GM18505 (cell line): ENCODE results near the gene DCDC1.

ENCODE experiments used
- ATAC-seq: cut with Tn5 transposase; IDR thresholded peaks from one replicate; pipeline ENCODE4 v1.9.1; 2021; ENCODE audit not compliant: unreplicated experiment
- POLR2A ChIP-seq: IDR thresholded peaks from 4 replicates; pipeline ENCODE4 v1.6.1; 2011; ENCODE audit warnings: borderline replicate concordance; ENCODE audit not compliant: insufficient read depth, insufficient read length; ENCODE audit errors: extremely low read depth

The DCDC1 gene

DNA sequence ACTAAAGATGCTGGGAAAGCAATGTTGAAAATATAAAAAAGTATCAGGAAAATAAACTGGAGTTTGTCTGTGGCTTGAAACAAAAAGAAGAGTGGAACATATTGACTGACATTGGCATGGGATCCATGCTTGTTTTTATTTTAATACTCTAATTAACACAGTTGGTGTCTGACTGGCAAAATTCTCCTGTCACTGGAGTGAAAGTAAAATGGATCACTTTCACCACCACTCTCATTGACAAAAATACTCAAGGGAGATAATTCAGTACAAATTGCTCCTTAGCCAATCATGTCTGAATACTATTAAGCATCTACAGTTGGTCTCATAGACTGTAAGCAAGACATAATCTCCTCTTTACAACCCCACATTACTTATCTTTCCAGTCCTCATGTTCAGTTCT lies 101.8 kb downstream of the DCDC1 start:
- no peak for ATAC-seq
- no peak for TF ChIP-seq POLR2A

DNA sequence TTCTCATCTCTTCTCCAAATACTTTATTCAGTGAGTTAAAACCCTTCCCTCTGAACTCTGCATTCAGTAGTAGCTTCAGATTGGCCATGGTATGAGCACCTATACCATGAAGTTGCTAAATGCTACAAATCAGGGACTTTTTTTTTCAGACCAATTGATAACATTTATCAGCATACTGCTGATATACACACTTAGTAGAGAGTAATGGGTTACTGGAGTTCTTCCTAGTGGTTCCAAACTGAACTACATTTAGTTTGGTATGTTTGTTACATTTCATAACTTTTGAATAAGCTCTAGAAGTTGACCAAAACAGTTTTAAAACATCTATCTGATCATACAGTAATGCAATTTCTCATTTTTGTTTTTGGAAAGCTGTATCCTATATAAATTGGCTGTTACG lies 104.7 kb downstream of the DCDC1 start:
- no peak for ATAC-seq
- no peak for TF ChIP-seq POLR2A

DNA sequence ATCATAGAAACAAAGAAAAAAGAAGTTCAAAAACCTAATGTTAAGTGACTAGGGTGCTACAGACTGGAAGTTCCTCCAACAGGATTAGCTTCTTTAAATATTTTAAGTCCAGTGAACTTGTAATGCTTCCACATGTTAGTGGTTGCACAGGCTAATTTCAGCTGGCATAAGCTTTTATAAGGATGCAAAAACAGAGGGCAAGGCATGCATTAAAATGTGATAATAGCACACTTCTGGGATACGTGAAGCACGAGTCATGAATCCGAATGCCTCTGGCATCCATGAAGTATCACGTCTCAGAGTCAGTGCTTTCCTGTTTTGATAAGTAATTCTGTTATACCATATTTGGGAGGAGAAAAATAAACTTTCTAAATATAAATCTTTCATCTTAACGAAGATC lies 106.8 kb downstream of the DCDC1 start:
- no peak for TF ChIP-seq POLR2A
- no peak for ATAC-seq

DNA sequence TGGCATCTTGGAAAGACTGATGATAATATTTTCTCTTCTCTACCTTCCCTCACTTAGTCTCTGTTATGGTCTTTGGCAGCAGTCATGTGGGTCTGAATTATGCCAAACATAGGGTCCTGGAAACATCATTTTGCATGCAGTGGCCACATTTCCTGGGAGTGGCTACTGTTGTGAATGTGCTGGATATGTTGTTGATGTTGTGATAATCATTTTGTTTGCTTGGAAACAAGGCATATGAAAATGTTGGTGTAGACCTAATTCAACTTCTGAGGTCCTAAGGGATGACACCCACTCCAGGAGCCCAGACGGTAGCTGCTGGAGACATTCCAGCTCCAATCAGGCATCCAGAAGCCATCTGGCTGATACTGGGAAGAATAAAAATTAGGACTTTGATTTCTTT lies 109.7 kb downstream of the DCDC1 start:
- no peak for TF ChIP-seq POLR2A
- no peak for ATAC-seq

DNA sequence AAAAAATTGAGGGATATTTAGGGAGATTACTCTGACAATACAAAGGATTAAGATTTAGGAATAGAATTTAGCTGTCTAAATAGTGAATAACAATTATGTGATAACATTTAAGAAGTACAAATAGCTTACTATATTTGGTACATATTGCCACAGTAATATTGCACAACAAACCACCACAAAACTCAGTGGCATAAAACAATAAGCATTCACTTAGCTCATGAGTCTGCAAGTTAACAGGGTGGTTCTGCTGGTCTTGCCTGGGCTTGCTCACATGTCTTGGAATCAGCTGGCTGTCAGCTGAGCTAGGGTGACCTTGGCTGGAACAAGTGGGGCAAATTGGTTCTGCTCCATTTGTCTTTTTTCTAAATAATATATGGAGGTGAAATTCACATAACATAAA lies 115.1 kb downstream of the DCDC1 start:
- TF ChIP-seq POLR2A = no peak
- ATAC-seq = no peak

DNA sequence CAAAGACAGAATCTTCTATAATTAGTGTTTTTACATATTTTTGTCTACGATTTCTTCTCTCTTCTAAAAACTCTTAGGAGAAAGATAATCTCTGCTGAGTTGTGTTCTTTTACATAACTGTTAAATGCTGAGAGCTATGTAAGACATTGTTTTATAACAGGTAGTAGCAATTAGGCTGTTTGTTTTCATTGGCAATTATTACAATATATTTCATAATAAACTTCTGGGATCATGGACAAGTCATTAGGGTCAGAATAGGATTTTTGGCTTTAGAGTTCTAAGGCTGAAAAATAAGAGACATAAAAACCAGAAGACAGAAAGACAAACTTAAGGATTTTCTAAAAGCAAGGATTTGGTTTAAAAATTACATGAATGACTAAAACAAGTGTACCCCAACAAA lies 120.8 kb downstream of the DCDC1 start:
- ATAC-seq = no peak
- TF ChIP-seq POLR2A = no peak

DNA sequence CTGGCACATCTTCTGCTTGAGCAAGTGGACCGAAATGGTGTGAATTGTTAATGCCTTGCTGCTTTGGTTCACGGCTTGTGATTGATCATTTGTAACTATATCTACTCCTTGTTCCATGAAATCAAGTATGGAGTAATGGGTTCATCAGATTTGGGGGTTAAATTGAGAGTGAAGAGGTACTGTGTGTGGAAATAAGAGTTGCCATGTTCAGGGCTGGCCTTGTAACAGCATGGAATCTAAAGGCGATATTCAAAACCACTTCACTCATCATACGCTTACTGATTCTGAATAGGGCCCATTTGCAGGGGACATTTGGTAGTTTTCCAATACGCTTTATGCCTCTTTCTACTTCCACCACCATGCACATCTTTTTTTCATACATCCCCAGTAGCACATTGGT lies 122.2 kb downstream of the DCDC1 start:
- no peak for ATAC-seq
- no peak for TF ChIP-seq POLR2A

DNA sequence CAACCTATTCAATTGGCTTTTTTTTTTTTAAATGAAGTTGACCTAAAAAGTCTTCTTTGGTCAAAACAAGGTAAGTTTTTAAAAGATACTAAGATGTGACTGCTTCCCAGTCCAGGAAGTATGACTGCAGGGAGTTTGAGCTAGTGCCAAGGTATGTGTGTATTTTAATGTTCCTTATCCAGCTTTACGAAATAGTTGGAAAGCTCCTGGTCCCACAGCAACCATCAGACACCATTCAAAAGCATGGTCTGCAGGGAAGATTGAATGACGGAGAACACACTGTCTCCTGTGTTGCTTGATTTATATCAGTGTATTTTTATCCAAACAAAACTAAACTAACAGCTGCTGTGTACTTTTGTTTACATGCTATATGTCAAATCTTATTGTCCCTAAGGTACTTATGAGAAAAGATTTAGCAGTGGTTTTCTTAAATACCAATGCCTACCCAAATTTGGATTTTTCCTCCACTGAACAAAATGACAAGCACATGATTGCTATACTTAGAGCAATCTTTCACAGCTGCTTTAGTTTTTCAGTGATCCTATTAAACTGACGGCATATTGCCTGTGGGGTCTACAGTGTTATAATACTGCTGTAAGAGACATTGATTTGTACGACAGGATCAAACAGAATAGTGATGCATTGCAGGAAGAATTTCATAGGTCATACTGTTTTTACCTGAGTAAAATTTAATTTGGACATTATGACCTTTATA lies 122.9 kb downstream of the DCDC1 start:
- no peak for TF ChIP-seq POLR2A
- no peak for ATAC-seq

DNA sequence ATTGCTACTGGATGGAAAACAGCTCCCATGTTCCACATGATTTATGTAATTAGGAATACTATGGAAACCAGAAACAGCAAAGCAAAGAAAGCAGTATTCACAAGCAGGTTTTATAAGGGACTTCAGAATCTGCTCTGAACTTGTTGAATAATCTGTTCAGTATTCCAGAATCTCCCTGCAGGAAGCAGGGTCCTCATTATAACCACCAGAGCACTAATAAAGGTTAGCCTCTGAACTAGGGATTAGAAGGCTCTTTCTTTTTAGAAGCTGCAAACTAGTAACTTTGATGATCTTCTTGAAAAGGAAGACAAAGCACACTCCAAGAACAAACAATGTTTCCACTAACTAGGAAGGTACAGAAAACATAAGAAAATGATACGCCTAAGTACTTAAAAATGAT lies 125.8 kb downstream of the DCDC1 start:
- ATAC-seq = no peak
- TF ChIP-seq POLR2A = no peak

DNA sequence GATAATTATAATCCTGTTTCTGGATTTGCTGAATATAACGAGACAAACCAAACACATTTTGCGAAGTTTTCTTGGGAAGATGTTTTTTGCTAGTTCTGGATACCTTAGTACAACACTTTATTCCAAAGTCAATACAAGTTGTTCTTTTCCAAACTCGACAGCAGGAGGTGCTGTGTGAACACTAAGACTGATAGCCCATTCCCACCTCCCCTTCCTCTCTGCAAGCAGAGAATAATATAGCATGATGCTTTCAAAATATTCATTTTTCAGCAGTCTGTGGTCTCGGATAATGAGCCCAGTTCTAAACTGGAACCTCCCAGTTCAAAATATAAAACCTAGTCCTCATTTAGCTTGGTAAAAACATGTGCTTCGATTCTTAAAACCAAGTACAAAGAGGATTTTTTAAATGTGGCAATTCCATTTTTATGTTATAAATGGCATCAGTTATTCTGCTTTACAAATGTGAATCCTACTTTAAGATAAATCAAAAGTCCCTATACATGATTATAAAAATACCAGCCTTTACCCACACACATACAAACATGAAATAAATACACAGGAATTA lies 129.1 kb downstream of the DCDC1 start:
- TF ChIP-seq POLR2A = no peak
- no peak for ATAC-seq

DNA sequence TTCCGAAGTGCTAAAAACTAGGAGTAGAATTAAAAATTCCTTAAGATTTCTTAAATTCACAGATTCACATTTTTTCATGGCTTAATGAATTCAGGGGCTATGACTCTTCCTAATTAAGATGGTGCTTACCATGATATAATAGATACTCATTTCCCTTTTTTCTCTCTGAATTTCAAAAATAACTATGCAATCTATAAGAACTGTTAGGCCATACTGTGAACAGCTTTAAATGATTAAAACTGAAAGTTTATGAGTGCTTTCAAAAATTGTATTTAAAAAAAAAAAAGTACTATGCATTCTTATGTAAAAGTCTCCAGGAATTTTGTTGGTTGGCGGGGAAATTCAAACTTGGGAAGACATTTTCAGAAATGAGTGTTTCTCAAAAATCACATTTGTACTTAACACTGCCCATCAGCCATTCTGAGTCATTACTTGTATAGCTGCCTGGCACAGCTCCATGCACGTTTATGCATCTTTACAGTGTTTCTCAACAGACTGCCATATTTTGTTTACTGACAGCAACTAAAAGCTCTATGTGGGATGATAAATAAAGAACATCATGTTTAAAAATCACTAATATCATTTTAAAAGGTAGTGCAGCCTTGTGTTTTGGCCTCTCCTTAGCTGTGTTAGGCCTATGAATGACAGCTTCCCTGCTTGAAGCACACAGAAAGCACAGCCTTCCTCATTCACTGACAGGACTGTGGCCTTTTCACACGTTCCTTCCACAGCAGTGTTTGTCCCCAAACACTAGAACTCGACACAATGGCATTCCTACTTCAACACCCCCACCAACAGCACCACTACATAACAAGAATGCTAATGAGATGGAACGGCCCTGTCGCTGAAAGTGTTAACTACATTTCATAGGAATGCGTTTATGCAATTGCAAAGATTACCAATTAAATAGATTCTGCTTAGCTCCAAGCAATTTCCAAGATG lies 131.4 kb downstream of the DCDC1 start:
- no peak for ATAC-seq
- no peak for TF ChIP-seq POLR2A

DNA sequence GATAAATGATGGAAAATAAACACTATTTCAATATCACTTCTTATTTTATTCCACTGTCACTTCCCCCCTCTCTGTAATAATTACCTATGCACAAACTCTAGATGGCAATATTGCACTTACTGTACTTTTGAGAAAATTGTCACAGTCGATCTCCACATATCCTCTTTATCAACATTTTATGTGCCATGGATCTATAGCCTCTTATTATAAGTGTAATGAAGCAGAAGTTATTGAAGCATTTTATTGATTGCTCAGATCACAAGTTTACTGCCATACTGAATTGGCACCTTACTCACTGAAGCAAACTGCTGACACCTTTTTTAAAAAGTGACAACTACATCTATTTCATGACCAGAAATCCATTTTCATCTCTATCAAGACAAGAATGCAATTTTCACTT lies 133.4 kb downstream of the DCDC1 start:
- no peak for TF ChIP-seq POLR2A
- no peak for ATAC-seq

DNA sequence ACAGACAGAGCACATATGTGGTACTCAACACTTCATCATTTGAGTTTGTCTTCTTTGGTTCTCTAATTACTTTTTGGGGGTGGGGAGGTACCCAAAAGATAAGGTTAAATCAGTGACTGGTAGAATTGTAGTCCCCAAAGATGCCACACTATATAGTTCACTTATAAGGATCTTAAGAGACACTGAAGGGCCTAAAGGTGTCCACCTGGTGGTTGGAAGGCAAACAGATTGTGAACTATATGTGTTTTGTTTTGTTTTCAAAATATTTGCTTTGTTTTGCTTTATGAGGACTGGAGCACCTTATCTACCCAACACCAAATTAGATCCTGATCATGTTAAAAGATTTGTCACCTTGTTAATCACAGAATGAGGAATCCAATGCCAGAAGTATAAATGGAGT lies 136.1 kb downstream of the DCDC1 start:
- no peak for TF ChIP-seq POLR2A
- no peak for ATAC-seq

DNA sequence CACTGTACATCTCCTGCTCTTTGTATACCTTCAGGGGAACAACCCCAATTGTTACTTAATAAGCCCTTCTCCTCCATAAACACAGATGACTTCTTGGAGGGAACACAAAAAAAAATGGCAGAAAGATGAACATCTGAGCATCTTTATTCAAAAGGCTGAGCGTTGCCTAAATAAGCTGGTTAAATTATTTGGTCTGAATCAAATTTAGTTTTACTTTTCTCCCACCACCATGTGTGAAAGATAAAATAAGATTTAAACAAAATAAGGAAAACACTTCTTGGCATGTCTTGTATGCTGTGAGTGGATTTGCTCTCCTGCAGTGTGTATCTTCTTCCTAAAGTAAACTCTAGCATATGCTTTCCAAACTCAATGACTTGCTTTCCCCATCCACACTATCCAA lies 137.9 kb downstream of the DCDC1 start:
- no peak for ATAC-seq
- TF ChIP-seq POLR2A = no peak

DNA sequence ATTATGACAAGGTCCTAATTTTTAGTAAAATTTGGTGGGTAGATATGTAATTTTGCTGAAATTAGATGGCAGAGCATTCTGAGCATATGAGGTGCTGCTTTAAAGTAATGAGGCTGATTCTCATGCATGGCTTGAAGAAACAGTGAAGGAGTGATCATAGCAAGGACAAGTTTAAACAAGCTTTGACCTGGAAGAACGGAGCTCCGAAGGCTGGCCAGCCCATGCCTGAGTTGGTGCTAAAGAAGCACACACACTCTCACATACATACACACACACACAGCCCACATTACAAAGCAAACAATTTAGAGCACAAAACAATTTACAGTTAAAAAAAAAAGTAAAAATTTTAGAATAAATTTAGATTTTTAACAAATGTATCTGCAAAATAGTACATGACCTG lies 150.7 kb downstream of the DCDC1 start:
- no peak for ATAC-seq
- no peak for TF ChIP-seq POLR2A

DNA sequence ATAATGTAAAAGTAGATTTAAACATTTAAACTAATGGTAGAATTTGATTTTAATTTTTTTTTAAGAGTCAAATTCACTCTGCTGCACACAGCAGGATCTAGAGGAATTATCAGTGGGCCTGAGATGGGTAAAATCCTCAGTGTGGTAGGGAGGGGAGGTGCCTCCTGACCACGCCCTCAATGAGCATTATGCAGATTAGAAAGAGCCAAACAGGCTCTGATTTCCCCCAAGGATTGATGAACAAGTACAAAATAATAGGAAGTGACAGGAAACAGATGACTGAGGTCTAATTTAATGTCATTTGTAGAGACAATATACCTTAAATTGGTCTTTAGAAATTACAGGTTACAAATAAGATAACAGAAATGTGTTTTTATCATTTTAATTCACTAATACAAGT lies 155.2 kb downstream of the DCDC1 start:
- no peak for ATAC-seq
- no peak for TF ChIP-seq POLR2A
